Measurements from ENCODE around the gene INHBB.

Gene INHBB

DNA sequence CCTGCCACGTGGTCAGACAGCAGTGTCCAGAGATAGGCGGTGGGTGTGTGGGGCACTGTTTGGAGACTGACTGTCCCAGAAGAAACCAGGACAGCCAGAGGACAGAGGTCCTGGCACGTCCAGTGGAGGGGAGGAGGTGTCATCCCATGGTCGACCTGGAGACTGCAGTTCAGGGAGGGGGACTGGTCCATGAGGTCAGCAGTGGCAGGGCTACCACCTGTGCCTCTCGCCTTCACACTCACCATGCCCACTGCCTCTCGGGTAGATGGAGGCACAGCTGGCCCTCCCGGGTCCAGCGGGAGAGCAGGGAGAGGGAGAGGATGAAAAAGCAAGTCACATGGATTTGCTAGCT lies 53.9 kb downstream of the INHBB start:
- no peak for DNase-seq

- no peak for DNase-seq
Measured at GRCh38 chr2:120400551-120400950, 54.6 kb downstream of the INHBB start.
